CD4-positive, alpha-beta memory T cell (primary cell): ENCODE results near the gene TENM3. TPM values are rescaled to one million over a fixed set of nuclear protein-coding genes. Genes with fewer than 3 reads are reported as not detected.

Experiments used
- CTCF ChIA-PET: fragments of 350-600 bp; sonication (Branson Sonifier 250); formaldehyde crosslinking; loops from one replicate; lab custom pipeline; 2021; ENCODE audit warnings: inconsistent platforms; ENCODE audit not compliant: partially characterized antibody; lab: Charles Lee
- POLR2A ChIA-PET: fragments of 350-600 bp; sonication (Branson Sonifier 250); formaldehyde crosslinking; loops from one replicate; lab custom pipeline; 2021; ENCODE audit not compliant: partially characterized antibody; lab: Charles Lee
- DNase-seq, 5 donors: peaks; one replicate each; pipeline versions ENCODE4 v3.0.0 to v3.0.0-alpha.2; 2020 to 2022; ENCODE audit warnings: mixed read lengths in 1 of 5
- H3K27ac ChIP-seq: one replicate; pipeline ENCODE4 v1.7.0; 2013; ENCODE audit warnings: low read depth, low read length
- H3K27me3 ChIP-seq: 2 replicates; pipeline ENCODE4 v1.7.0; 2013; ENCODE audit warnings: mild to moderate bottlenecking, low read length, moderate library complexity; ENCODE audit not compliant: insufficient read depth
- H3K36me3 ChIP-seq: 2 replicates; pipeline ENCODE4 v1.7.0; 2013; ENCODE audit warnings: mild to moderate bottlenecking, low read length, moderate library complexity; ENCODE audit not compliant: insufficient read depth
- H3K4me1 ChIP-seq: 2 replicates; pipeline ENCODE4 v1.7.0; 2013; ENCODE audit warnings: mild to moderate bottlenecking, low read length, moderate library complexity; ENCODE audit not compliant: insufficient read depth
- H3K4me3 ChIP-seq, 2 donors: one replicate each; pipeline ENCODE4 v1.7.0; 2013; ENCODE audit warnings: low read length in 2 of 2, mild to moderate bottlenecking in 1 of 2
- H3K9me3 ChIP-seq, 2 donors: one replicate each; pipeline ENCODE4 v1.7.0; 2013; ENCODE audit warnings: low read length in 2 of 2, control low read depth in 1 of 2; ENCODE audit not compliant: control insufficient read depth in 1 of 2
- H3K27ac Mint-ChIP-seq, 7 donors: one replicate each; pipeline ENCODE4 v1.8.0; 2020 to 2021; ENCODE audit warnings: mixed read lengths in 7 of 7, mild to moderate bottlenecking in 6 of 7, inconsistent platforms in 3 of 7, moderate library complexity in 3 of 7
- H3K27me3 Mint-ChIP-seq, 2 donors: one replicate each; pipeline ENCODE4 v1.8.0; 2020 to 2021; ENCODE audit warnings: mixed read lengths in 2 of 2
- H3K36me3 Mint-ChIP-seq, 2 donors: one replicate each; pipeline ENCODE4 v1.8.0; 2020 to 2021; ENCODE audit warnings: mixed read lengths in 2 of 2, inconsistent platforms in 1 of 2, mild to moderate bottlenecking in 1 of 2
- H3K4me1 Mint-ChIP-seq, 4 donors: one replicate each; pipeline ENCODE4 v1.8.0; 2020 to 2021; ENCODE audit warnings: mixed read lengths in 4 of 4, mild to moderate bottlenecking in 1 of 4
- H3K4me3 Mint-ChIP-seq, 8 donors: one replicate each; pipeline ENCODE4 v1.8.0; 2020 to 2021; ENCODE audit warnings: mixed read lengths in 8 of 8, mild to moderate bottlenecking in 7 of 8, moderate library complexity in 6 of 8, inconsistent platforms in 3 of 8
- H3K9me3 Mint-ChIP-seq, 8 donors: one replicate each; pipeline ENCODE4 v1.8.0; 2020 to 2021; ENCODE audit warnings: mixed read lengths in 8 of 8, mild to moderate bottlenecking in 5 of 8, inconsistent platforms in 3 of 8, moderate library complexity in 1 of 8
- intact Hi-C: fragments of 100-400 bp; cut with micrococcal nuclease; formaldehyde crosslinking; loops from one replicate; pipeline ENCODE4 v1.15.1; 2023
- polyA plus RNA-seq, 2 donors: library from polyadenylated mRNA; unstranded; fragments of 300-500 nt; fragmentation: Illumina TruSeq; gene quantifications; one replicate each; pipeline ENCODE4 v1.2.3, GENCODE V29; 2021
- total RNA-seq, 2 experiments: library from RNA; stranded (reverse); gene quantifications; one replicate each; pipeline ENCODE4 v1.2.3, GENCODE V29; 2021

TENM3 gene
- total and polyA plus RNA-seq, 4 experiments from 2014 or later: not detected

GRCh38 chr4:182655340-182655739, 412.1 kb downstream of the TENM3 start:
- Histone ChIP-seq H3K9me3 (no peaks in the 10 kb centered on the region), H3K27me3 (no peaks in the 10 kb centered on the region), H3K36me3 (no peaks in the 10 kb centered on the region), H3K4me3 (no peak overlapping the region), H3K27ac (no peak overlapping the region), H3K4me1 (no peaks in the 10 kb centered on the region)
- Mint-ChIP-seq H3K4me1 (no peaks in the 10 kb centered on the region), H3K9me3 (peaks cover 0 to 2% (median 0%) of the 10 kb centered on the region in 8 donors), H3K4me3 (no peak overlapping the region), H3K36me3 (no peaks in the 10 kb centered on the region), H3K27me3 (peaks cover 5% of the 10 kb centered on the region in 2 donors), H3K27ac (no peak overlapping the region)
- POLR2A ChIA-PET: no interaction called here
- CTCF ChIA-PET: no interaction called here
- DNase-seq: no peak
- intact Hi-C loops: no loop called here

- CTCF ChIA-PET: no interaction called here
- Mint-ChIP-seq H3K4me1 (no peaks in the 10 kb centered on the region), H3K27me3 (peaks cover 0 to 1% of the 10 kb centered on the region in 2 donors), H3K9me3 (peaks cover 0 to 2% (median 0%) of the 10 kb centered on the region in 8 donors), H3K4me3 (no peak overlapping the region), H3K36me3 (no peaks in the 10 kb centered on the region), H3K27ac (no peak overlapping the region)
- no peaks in the 10 kb centered on the region for H3K36me3 ChIP-seq
- H3K4me3 ChIP-seq: no peak overlapping the region
- intact Hi-C loops: no loop called here
- POLR2A ChIA-PET: no interaction called here
- H3K9me3 ChIP-seq: no peaks in the 10 kb centered on the region
- H3K27me3 ChIP-seq: no peaks in the 10 kb centered on the region
- H3K4me1 ChIP-seq: no peaks in the 10 kb centered on the region
- DNase-seq: no peak
- H3K27ac ChIP-seq: no peak overlapping the region
Measured at GRCh38 chr4:182662551-182662950, 419.3 kb downstream of the TENM3 start.

- no peak overlapping the region for H3K4me3 Mint-ChIP-seq
- intact Hi-C loops: no loop called here
- Histone ChIP-seq H3K27me3 (no peaks in the 10 kb centered on the region), H3K27ac (no peak overlapping the region), H3K4me1 (no peaks in the 10 kb centered on the region), H3K36me3 (no peaks in the 10 kb centered on the region), H3K9me3 (no peaks in the 10 kb centered on the region), H3K4me3 (no peak overlapping the region)
- DNase-seq: no peak
- CTCF ChIA-PET: no interaction called here
- no peaks in the 10 kb centered on the region for H3K4me1 Mint-ChIP-seq
- POLR2A ChIA-PET: no interaction called here
- H3K9me3 Mint-ChIP-seq: no peaks in the 10 kb centered on the region
- no peaks in the 10 kb centered on the region for H3K36me3 Mint-ChIP-seq
- H3K27ac Mint-ChIP-seq: no peak overlapping the region
- H3K27me3 Mint-ChIP-seq: peaks cover 0 to 3% of the 10 kb centered on the region in 2 donors
Measured at GRCh38 chr4:182671231-182671630, 428.0 kb downstream of the TENM3 start.

GRCh38 chr4:182671749-182672148, 428.5 kb downstream of the TENM3 start:
- H3K4me3 ChIP-seq: no peak overlapping the region

GRCh38 chr4:182678590-182678989, 435.4 kb downstream of the TENM3 start:
- Histone ChIP-seq H3K4me3 (no peak overlapping the region), H3K9me3 (no peaks in the 10 kb centered on the region), H3K4me1 (no peaks in the 10 kb centered on the region), H3K27ac (no peak overlapping the region), H3K27me3 (peaks cover 3% of the 10 kb centered on the region), H3K36me3 (no peaks in the 10 kb centered on the region)
- Mint-ChIP-seq H3K4me1 (no peaks in the 10 kb centered on the region), H3K27ac (no peak overlapping the region), H3K9me3 (no peaks in the 10 kb centered on the region), H3K36me3 (no peaks in the 10 kb centered on the region), H3K27me3 (peaks cover 0 to 1% of the 10 kb centered on the region in 2 donors), H3K4me3 (no peak overlapping the region)
- no peak for DNase-seq
- intact Hi-C loops: no loop called here
- POLR2A ChIA-PET: no interaction called here
- CTCF ChIA-PET: no interaction called here

More at GRCh38 chr4:182671749-182672148, 428.5 kb downstream of the TENM3 start:
- POLR2A ChIA-PET: no interaction called here
- H3K4me1 ChIP-seq: no peaks in the 10 kb centered on the region
- intact Hi-C loops: no loop called here
- H3K9me3 ChIP-seq: no peaks in the 10 kb centered on the region
- no peak overlapping the region for H3K4me3 Mint-ChIP-seq
- no peaks in the 10 kb centered on the region for H3K36me3 Mint-ChIP-seq
- CTCF ChIA-PET: no interaction called here
- H3K27me3 Mint-ChIP-seq: peaks cover 0 to 3% of the 10 kb centered on the region in 2 donors
- no peaks in the 10 kb centered on the region for H3K27me3 ChIP-seq
- H3K27ac Mint-ChIP-seq: no peak overlapping the region
- no peak overlapping the region for H3K27ac ChIP-seq
- no peaks in the 10 kb centered on the region for H3K4me1 Mint-ChIP-seq
- H3K9me3 Mint-ChIP-seq: no peaks in the 10 kb centered on the region
- DNase-seq: no peak
- no peaks in the 10 kb centered on the region for H3K36me3 ChIP-seq

- Mint-ChIP-seq H3K36me3 (no peaks in the 10 kb centered on the region), H3K27ac (no peak overlapping the region), H3K9me3 (no peaks in the 10 kb centered on the region), H3K4me3 (no peak overlapping the region), H3K4me1 (no peaks in the 10 kb centered on the region), H3K27me3 (peaks cover 0 to 1% of the 10 kb centered on the region in 2 donors)
- Histone ChIP-seq H3K4me1 (no peaks in the 10 kb centered on the region), H3K27ac (no peak overlapping the region), H3K36me3 (no peaks in the 10 kb centered on the region), H3K9me3 (no peaks in the 10 kb centered on the region), H3K27me3 (peaks cover 3% of the 10 kb centered on the region), H3K4me3 (no peak overlapping the region)
- ChIA-PET CTCF (no interaction called here), POLR2A (no interaction called here)
- intact Hi-C loops: no loop called here
- DNase-seq: no peak
Measured at GRCh38 chr4:182679533-182679932, 436.3 kb downstream of the TENM3 start.

GRCh38 chr4:182680234-182680653, 437.0 kb downstream of the TENM3 start:
- Mint-ChIP-seq H3K27ac (no peak overlapping the region), H3K9me3 (no peaks in the 10 kb centered on the region), H3K4me1 (no peaks in the 10 kb centered on the region), H3K27me3 (peaks cover 0 to 3% of the 10 kb centered on the region in 2 donors), H3K36me3 (no peaks in the 10 kb centered on the region), H3K4me3 (no peak overlapping the region)
- no peaks in the 10 kb centered on the region for H3K36me3 ChIP-seq
- H3K4me3 ChIP-seq: no peak overlapping the region
- no peak for DNase-seq
- peaks cover 3% of the 10 kb centered on the region for H3K27me3 ChIP-seq
- H3K4me1 ChIP-seq: no peaks in the 10 kb centered on the region
- ChIA-PET CTCF (no interaction called here), POLR2A (no interaction called here)
- H3K27ac ChIP-seq: no peak overlapping the region
- intact Hi-C loops: no loop called here
- H3K9me3 ChIP-seq: no peaks in the 10 kb centered on the region

- H3K27ac Mint-ChIP-seq: peak overlapping the region in 1 of 7 donors; percentile 8
- Histone ChIP-seq H3K36me3 (no peaks in the 10 kb centered on the region), H3K27ac (no peak overlapping the region), H3K9me3 (no peaks in the 10 kb centered on the region), H3K4me1 (no peaks in the 10 kb centered on the region), H3K4me3 (no peak overlapping the region), H3K27me3 (no peaks in the 10 kb centered on the region)
- no peak for DNase-seq
- POLR2A ChIA-PET: no interaction called here
- H3K9me3 Mint-ChIP-seq: no peaks in the 10 kb centered on the region
- H3K36me3 Mint-ChIP-seq: no peaks in the 10 kb centered on the region
- intact Hi-C loops: no loop called here
- CTCF ChIA-PET: no interaction called here
- H3K27me3 Mint-ChIP-seq: peaks cover 0 to 3% of the 10 kb centered on the region in 2 donors
- no peaks in the 10 kb centered on the region for H3K4me1 Mint-ChIP-seq
- no peak overlapping the region for H3K4me3 Mint-ChIP-seq
Measured at GRCh38 chr4:182683661-182684060, 440.5 kb downstream of the TENM3 start.
